Measurements from ENCODE around the gene MIDN. TPM values are rescaled to one million over a fixed set of nuclear protein-coding genes. Genes with fewer than 3 reads are reported as not detected.
A peak's percentile ranks its signal among the peaks of the same experiment; 100 is the strongest.

The MIDN gene
- total RNA-seq, 1 donor from 2014 or later: 15.8 TPM

GRCh38 chr19:1234955-1235380 is 13.4 kb upstream of the MIDN start:
- Histone ChIP-seq H3K36me3 (ENCODE audit: control insufficient read depth, insufficient read depth, low read length) (peaks cover 2% of the 10 kb centered on the region), H3K4me3 (ENCODE audit: low read depth, low read length) (no peak overlapping the region), H3K27me3 (ENCODE audit: control insufficient read depth, insufficient read depth, low read length) (no peaks in the 10 kb centered on the region)
- TF ChIP-seq, protein P1, sequence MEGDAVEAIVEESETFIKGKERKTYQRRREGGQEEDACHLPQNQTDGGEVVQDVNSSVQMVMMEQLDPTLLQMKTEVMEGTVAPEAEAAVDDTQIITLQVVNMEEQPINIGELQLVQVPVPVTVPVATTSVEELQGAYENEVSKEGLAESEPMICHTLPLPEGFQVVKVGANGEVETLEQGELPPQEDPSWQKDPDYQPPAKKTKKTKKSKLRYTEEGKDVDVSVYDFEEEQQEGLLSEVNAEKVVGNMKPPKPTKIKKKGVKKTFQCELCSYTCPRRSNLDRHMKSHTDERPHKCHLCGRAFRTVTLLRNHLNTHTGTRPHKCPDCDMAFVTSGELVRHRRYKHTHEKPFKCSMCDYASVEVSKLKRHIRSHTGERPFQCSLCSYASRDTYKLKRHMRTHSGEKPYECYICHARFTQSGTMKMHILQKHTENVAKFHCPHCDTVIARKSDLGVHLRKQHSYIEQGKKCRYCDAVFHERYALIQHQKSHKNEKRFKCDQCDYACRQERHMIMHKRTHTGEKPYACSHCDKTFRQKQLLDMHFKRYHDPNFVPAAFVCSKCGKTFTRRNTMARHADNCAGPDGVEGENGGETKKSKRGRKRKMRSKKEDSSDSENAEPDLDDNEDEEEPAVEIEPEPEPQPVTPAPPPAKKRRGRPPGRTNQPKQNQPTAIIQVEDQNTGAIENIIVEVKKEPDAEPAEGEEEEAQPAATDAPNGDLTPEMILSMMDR (IDR thresholded peaks at IDR 0.05; ENCODE audit: insufficient read depth, low read length, severe bottlenecking): no peak
- DNase-seq (ENCODE audit: low read depth): no peak
- no peak for FAIRE-seq

DNA sequence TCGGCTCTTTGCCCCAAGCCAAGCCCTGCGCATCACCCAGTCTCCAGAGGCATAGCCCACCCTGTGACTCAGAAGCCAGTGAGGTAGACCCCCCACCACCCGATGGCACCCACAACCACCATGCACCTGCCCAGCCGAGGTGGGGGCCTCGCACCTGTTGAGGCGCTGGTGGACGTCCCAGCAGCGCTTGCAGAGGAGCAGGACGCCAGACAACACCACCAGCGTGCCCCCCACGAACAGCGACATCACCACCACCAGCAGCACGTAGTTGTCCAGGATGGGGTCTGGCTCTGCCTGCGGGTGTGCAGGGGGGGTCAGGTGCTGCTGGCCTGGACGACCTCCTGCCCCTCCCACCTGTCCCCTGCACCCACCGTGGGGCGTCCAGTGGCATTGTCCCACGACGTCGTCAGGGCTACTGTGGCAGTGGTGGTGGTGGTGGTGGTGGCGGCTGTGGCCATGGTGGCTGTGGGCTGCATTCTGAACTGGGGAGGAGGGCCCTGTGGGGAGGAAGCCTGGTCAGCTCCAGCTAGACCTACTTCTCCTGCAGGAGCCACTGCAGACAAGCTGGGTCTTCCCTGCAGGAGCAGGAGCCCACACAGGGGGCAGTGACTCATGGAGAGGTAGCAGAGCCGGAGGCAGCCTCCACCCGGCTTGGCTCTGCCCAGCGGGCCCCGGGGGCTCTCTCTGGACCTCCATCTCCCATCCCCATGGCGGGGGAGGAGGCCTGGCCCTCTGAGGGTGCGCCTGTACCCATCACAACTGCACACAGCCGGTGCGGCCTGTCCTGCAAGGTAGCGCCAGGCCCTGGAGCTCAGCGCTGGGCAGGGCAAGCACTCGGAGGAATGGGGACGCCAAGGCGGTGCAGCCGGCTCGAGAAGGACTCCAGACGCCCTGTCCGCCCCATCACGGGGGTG is 12.5 kb upstream of the MIDN start:
- TF ChIP-seq, protein P1 (IDR thresholded peaks at IDR 0.05; ENCODE audit: insufficient read depth, low read length, severe bottlenecking): no peak
- peaks cover 2% of the 10 kb centered on the region for H3K36me3 ChIP-seq (ENCODE audit: control insufficient read depth, insufficient read depth, low read length)
- no peaks in the 10 kb centered on the region for H3K27me3 ChIP-seq (ENCODE audit: control insufficient read depth, insufficient read depth, low read length)
- no peak overlapping the region for H3K4me3 ChIP-seq (ENCODE audit: low read depth, low read length)
- no peak for DNase-seq (ENCODE audit: low read depth)
- FAIRE-seq: no peak

DNA sequence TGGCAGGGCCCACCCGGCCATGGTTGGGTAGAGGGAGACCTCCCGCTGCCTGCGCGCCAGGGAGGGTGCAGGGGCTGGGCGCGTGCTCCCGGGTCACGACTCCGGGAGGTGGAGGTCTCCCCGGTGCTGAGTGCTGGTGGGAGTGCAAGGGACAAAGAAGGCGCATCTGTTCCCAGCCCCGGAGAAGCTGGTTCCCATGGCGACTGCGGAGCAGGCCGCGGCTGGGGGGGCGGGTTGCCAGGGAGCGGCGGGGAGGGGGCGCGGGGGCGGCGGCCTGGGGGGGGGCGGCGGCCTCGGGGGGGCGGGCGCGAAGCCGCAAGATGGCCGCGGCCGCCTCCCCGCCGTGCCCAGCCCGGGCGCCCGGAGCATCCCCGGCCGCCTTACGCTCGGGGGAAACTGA is 11.8 kb upstream of the MIDN start:
- TF ChIP-seq, protein P1 (IDR thresholded peaks at IDR 0.05; ENCODE audit: insufficient read depth, low read length, severe bottlenecking): no peak
- Histone ChIP-seq H3K4me3 (ENCODE audit: low read depth, low read length) (peak overlapping the region; percentile 61), H3K36me3 (ENCODE audit: control insufficient read depth, insufficient read depth, low read length) (peaks cover 2% of the 10 kb centered on the region), H3K27me3 (ENCODE audit: control insufficient read depth, insufficient read depth, low read length) (no peaks in the 10 kb centered on the region)
- DNase-seq (ENCODE audit: low read depth) (no peak), FAIRE-seq (no peak)

DNA sequence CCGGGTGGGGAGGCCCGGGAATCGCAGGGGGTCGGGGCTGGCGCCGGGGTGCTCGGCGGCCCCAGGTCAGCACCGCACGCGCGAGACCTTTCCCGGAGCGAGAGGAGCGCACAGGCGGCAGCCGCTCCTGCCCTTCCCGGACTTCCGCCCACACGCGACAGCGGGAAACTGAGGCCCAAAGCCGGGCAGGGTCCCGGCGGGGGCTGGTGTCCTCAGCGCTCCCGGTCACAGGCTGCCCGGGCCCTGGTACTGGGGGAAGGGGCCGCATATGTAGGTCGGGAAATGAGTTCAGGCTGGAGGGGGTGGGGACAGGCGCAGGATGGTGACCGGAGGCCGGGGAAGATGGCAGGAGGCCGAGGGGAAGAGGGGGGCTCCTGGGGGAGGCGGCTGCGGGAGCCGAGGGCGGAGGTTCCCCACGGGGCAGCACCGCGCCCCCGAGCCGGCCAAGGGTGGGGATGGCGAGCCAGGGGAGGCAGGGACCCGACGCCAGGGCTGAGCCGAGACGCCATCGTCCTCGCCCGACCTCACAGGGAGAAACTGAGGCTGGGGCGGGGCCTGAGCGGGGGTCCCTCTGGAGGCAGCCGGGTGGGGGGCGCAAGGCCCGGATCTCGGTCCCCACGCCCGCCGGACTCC is 11.2 kb upstream of the MIDN start:
- H3K27me3 ChIP-seq (ENCODE audit: control insufficient read depth, insufficient read depth, low read length): no peaks in the 10 kb centered on the region
- peaks cover 2% of the 10 kb centered on the region for H3K36me3 ChIP-seq (ENCODE audit: control insufficient read depth, insufficient read depth, low read length)
- FAIRE-seq: no peak
- DNase-seq (ENCODE audit: low read depth): no peak
- peak overlapping the region; percentile 61 for H3K4me3 ChIP-seq (ENCODE audit: low read depth, low read length)
- TF ChIP-seq, protein P1 (IDR thresholded peaks at IDR 0.05; ENCODE audit: insufficient read depth, low read length, severe bottlenecking): no peak

DNA sequence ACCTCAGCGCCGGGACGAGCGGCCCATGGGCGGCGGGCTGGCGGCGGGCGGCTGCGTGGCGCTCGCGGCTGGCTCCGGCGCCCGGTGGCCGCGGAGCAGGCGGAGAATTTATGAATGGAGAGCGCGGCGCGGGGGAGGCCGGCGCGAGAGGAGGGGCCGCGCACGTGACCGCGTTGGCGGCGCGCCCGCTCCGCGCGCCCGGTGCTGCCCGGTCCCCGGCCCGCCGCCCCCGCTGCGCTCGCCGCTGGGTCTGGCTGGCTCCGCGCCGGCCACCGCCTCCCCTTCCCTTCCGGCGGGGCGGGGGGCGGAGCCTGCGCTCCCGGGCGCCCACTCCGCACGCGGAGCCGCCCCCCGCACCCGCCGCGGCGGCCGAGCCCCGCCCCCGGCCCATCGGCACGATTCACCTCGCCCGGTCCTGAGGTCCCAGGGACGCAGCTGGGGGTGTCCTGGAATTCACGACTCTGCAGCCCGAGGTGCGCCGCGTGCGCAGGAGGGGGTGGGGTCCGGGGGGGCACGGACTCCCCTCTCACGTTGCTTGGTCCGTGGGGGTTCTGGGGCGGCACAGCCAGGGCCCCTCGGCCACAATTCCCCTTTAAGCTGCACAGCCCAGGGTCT is 10.5 kb upstream of the MIDN start, which contains the start of gene CBARP:
CBARP (minus strand) TSS at position 252 of the 615 bp plus-strand sequence. CDS start 1,905 bp downstream, outside the sequence.
- TF ChIP-seq, protein P1 (IDR thresholded peaks at IDR 0.05; ENCODE audit: insufficient read depth, low read length, severe bottlenecking): no peak
- H3K4me3 ChIP-seq (ENCODE audit: low read depth, low read length): peak within 1 kb of the TSS; percentile 61
- H3K36me3 ChIP-seq (ENCODE audit: control insufficient read depth, insufficient read depth, low read length): peaks cover 2% of the 10 kb centered on the region
- DNase-seq (ENCODE audit: low read depth) (no peak), FAIRE-seq (no peak)
- H3K27me3 ChIP-seq (ENCODE audit: control insufficient read depth, insufficient read depth, low read length): no peaks in the 10 kb centered on the region

Data from bronchial epithelial cell (primary cell).